Measurements from ENCODE around the gene BMPR1A.

DNA sequence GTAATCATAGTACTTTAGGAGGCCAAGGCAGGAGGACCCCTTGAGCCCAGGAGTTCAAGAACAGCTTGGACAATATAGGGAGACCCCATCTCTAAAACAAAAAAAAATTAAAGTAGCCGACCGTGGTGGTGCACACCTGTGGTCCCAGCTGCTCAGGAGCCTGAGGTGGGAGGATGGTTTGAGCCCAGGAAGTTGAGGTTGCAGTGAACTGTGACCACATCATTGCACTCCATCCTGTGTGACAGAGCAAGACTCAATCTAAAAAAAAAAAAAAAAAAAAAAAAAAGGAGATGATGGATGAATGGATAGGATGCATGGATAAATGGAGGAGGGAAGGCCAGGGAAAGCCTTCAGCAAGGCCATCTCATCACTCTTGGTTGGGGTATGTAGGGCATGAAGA is 33.4 kb upstream of the BMPR1A start:
- TF ChIP-seq, protein P1, sequence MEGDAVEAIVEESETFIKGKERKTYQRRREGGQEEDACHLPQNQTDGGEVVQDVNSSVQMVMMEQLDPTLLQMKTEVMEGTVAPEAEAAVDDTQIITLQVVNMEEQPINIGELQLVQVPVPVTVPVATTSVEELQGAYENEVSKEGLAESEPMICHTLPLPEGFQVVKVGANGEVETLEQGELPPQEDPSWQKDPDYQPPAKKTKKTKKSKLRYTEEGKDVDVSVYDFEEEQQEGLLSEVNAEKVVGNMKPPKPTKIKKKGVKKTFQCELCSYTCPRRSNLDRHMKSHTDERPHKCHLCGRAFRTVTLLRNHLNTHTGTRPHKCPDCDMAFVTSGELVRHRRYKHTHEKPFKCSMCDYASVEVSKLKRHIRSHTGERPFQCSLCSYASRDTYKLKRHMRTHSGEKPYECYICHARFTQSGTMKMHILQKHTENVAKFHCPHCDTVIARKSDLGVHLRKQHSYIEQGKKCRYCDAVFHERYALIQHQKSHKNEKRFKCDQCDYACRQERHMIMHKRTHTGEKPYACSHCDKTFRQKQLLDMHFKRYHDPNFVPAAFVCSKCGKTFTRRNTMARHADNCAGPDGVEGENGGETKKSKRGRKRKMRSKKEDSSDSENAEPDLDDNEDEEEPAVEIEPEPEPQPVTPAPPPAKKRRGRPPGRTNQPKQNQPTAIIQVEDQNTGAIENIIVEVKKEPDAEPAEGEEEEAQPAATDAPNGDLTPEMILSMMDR (IDR thresholded peaks at IDR 0.05), result no peak
- TF ChIP-seq POLR2A (IDR thresholded peaks at IDR 0.05), result no peak

Measured in lower leg skin (tissue), 3 donors.